Osteocyte (in vitro differentiated cells): Measurements from ENCODE around the gene ACKR3. TPM values are rescaled to one million over a fixed set of nuclear protein-coding genes. Genes with fewer than 3 reads are reported as not detected.
A peak's percentile ranks its signal among the peaks of the same experiment; 100 is the strongest.

ENCODE experiments used
- DNase-seq: peaks from one replicate; pipeline ENCODE4 v3.0.0; 2021; ENCODE audit warnings: mixed read lengths; ENCODE audit not compliant: unreplicated experiment; ENCODE audit errors: extremely low spot score
- H3K27ac Mint-ChIP-seq: one replicate; pipeline ENCODE4 v1.8.0; 2021; ENCODE audit warnings: mild to moderate bottlenecking, mixed read lengths; ENCODE audit not compliant: unreplicated experiment
- H3K27me3 Mint-ChIP-seq: one replicate; pipeline ENCODE4 v1.8.0; 2021; ENCODE audit warnings: mixed read lengths; ENCODE audit not compliant: unreplicated experiment
- H3K36me3 Mint-ChIP-seq: one replicate; pipeline ENCODE4 v1.8.0; 2021; ENCODE audit warnings: mixed read lengths; ENCODE audit not compliant: unreplicated experiment
- H3K4me1 Mint-ChIP-seq: one replicate; pipeline ENCODE4 v1.8.0; 2021; ENCODE audit warnings: mixed read lengths; ENCODE audit not compliant: unreplicated experiment
- H3K4me3 Mint-ChIP-seq: one replicate; pipeline ENCODE4 v1.8.0; 2021; ENCODE audit warnings: mild to moderate bottlenecking, moderate library complexity, mixed read lengths; ENCODE audit not compliant: unreplicated experiment
- H3K9me3 Mint-ChIP-seq: one replicate; pipeline ENCODE4 v1.8.0; 2021; ENCODE audit warnings: mixed read lengths; ENCODE audit not compliant: unreplicated experiment
- total RNA-seq: library from RNA; stranded (reverse); gene quantifications from 2 replicates; pipeline ENCODE4 v1.2.1, GENCODE V29; 2021
- TF ChIP-seq, protein P1 (sequence below): fragments of 200-600 bp; sonication (generic); IDR thresholded peaks from 2 replicates; pipeline ENCODE4 v1.5.0; 2021; ENCODE audit warnings: antibody characterized with exemption, mild to moderate bottlenecking, moderate library complexity

Gene ACKR3
- total RNA-seq, 1 donor from 2014 or later: 36.9 TPM

DNA sequence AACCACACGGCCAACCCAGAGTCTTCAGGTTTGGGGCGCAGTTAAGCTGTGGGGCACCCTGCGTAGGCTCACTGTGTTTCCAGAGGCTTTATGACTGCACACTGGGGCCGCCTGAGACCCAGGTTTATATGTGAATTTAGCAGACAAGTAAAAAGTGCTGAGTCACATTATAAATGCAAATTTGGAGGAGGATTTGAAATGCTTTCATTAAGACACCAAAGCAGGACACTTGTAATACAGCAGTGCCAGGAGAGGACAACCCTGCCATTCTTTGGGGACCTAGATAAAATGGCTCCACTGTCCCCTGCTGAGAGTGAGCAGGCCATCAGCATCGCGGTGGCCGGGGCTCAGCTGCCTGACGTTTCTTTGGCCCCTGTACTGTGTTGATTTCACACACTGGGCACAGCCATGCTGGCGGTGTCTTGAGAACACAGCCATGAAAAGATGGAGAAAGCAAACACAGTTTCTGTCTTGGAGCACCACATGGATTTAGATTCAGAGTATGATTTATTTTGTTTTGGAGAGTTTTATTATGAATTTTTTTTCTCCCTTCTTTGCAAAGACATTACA, 10.2 kb downstream of the ACKR3 start:
- no peaks in the 10 kb centered on the region for H3K27me3 Mint-ChIP-seq
- H3K4me1 Mint-ChIP-seq: peaks cover 49% of the 10 kb centered on the region
- H3K9me3 Mint-ChIP-seq: no peaks in the 10 kb centered on the region
- H3K4me3 Mint-ChIP-seq: no peak overlapping the region
- no peak overlapping the region for H3K27ac Mint-ChIP-seq
- H3K36me3 Mint-ChIP-seq: peaks cover 37% of the 10 kb centered on the region
- DNase-seq: no peak
- TF ChIP-seq, protein P1, sequence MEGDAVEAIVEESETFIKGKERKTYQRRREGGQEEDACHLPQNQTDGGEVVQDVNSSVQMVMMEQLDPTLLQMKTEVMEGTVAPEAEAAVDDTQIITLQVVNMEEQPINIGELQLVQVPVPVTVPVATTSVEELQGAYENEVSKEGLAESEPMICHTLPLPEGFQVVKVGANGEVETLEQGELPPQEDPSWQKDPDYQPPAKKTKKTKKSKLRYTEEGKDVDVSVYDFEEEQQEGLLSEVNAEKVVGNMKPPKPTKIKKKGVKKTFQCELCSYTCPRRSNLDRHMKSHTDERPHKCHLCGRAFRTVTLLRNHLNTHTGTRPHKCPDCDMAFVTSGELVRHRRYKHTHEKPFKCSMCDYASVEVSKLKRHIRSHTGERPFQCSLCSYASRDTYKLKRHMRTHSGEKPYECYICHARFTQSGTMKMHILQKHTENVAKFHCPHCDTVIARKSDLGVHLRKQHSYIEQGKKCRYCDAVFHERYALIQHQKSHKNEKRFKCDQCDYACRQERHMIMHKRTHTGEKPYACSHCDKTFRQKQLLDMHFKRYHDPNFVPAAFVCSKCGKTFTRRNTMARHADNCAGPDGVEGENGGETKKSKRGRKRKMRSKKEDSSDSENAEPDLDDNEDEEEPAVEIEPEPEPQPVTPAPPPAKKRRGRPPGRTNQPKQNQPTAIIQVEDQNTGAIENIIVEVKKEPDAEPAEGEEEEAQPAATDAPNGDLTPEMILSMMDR: no peak

DNA sequence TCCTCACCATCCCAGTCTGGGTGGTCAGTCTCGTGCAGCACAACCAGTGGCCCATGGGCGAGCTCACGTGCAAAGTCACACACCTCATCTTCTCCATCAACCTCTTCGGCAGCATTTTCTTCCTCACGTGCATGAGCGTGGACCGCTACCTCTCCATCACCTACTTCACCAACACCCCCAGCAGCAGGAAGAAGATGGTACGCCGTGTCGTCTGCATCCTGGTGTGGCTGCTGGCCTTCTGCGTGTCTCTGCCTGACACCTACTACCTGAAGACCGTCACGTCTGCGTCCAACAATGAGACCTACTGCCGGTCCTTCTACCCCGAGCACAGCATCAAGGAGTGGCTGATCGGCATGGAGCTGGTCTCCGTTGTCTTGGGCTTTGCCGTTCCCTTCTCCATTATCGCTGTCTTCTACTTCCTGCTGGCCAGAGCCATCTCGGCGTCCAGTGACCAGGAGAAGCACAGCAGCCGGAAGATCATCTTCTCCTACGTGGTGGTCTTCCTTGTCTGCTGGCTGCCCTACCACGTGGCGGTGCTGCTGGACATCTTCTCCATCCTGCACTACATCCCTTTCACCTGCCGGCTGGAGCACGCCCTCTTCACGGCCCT, 11.2 kb downstream of the ACKR3 start:
- Mint-ChIP-seq H3K4me3 (no peak overlapping the region), H3K27ac (no peak overlapping the region), H3K36me3 (peaks cover 37% of the 10 kb centered on the region), H3K4me1 (peaks cover 51% of the 10 kb centered on the region), H3K9me3 (no peaks in the 10 kb centered on the region), H3K27me3 (no peaks in the 10 kb centered on the region)
- TF ChIP-seq, protein P1: no peak
- no peak for DNase-seq

DNA sequence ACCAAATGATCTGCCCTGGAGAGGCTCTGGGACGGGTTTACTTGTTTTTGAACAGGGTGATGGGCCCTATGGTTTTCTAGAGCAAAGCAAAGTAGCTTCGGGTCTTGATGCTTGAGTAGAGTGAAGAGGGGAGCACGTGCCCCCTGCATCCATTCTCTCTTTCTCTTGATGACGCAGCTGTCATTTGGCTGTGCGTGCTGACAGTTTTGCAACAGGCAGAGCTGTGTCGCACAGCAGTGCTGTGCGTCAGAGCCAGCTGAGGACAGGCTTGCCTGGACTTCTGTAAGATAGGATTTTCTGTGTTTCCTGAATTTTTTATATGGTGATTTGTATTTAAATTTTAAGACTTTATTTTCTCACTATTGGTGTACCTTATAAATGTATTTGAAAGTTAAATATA, 11.9 kb downstream of the ACKR3 start:
- Mint-ChIP-seq H3K27ac (no peak overlapping the region), H3K36me3 (peaks cover 37% of the 10 kb centered on the region), H3K27me3 (no peaks in the 10 kb centered on the region), H3K4me1 (peaks cover 44% of the 10 kb centered on the region), H3K9me3 (peaks cover under 1% of the 10 kb centered on the region), H3K4me3 (no peak overlapping the region)
- TF ChIP-seq, protein P1: no peak
- no peak for DNase-seq

DNA sequence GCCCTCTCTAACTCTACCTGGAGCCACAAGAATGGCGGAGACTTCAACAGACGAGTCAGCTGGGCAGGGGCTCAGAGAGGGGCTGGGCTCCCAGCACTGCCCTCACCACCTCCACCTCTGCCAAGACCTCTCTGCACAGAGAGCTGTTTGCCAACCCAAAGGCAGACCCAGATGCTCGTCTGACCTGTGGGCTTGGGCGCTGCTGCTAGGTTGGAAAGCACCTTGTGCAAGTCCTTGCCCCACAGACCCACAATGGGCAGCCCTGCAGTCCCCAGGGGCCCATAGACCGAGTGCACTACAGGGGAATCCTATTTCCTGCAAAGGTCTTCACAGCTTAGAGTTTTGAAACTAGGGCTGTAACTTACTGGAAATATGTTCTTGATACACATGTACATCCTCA, 13.3 kb downstream of the ACKR3 start:
- Mint-ChIP-seq H3K27me3 (no peaks in the 10 kb centered on the region), H3K4me1 (peaks cover 40% of the 10 kb centered on the region), H3K27ac (no peak overlapping the region), H3K4me3 (no peak overlapping the region), H3K9me3 (peaks cover 5% of the 10 kb centered on the region), H3K36me3 (peaks cover 28% of the 10 kb centered on the region)
- no peak for DNase-seq
- TF ChIP-seq, protein P1: no peak

DNA sequence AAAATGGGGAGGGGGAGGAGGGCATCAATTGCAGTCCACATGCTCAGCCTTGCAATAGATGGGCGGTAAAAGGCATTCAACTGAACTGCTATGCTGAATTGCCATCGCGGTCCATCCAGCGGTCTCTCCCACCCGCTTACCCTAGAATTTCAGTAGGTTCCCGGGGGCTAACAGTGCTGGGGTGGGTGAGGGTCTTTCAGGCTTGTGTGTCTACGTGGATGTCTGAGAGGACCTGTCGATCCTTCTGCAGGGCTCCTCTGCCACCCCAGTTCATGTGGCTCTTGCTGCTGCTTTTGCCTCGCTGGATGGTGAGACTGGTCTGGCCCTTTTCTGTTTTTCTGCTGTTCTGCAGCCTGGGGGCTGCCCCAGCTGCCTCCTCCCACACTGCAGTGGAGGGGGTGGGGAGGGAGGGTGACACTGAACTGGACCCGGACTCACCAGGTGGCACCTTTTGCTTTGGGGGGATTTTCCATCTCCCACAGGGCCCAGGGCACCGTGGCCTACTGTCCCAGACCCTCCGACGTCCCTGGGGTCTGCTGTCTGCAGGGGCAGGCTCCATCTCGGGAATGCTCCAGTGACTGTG, 14.1 kb downstream of the ACKR3 start:
- TF ChIP-seq, protein P1: no peak
- Mint-ChIP-seq H3K4me1 (peaks cover 40% of the 10 kb centered on the region), H3K27ac (peak overlapping the region; percentile 83), H3K4me3 (no peak overlapping the region), H3K9me3 (peaks cover 5% of the 10 kb centered on the region), H3K27me3 (no peaks in the 10 kb centered on the region), H3K36me3 (peaks cover 26% of the 10 kb centered on the region)
- DNase-seq: no peak
